Right atrium auricular region (tissue), 2 donors: Measurements from ENCODE around the gene NOTUM. TPM values are rescaled to one million over a fixed set of nuclear protein-coding genes. Genes with fewer than 3 reads are reported as not detected.

Experiments
- DNase-seq: peaks from one replicate; pipeline ENCODE4 v3.0.0-alpha.2; 2019; ENCODE audit warnings: low spot score
- H3K27ac ChIP-seq, 2 donors: fragments of 200-600 bp; sonication (generic); 1 replicate in 1 of 2; 2 replicates in 1 of 2; pipeline ENCODE4 v1.5.1; 2016 to 2019
- H3K27me3 ChIP-seq, 2 donors: fragments of 200-600 bp; sonication (generic); one replicate each; pipeline versions ENCODE4 v1.5.1 to v1.6.0; 2017 to 2019
- H3K36me3 ChIP-seq: fragments of 200-600 bp; sonication (generic); one replicate; pipeline ENCODE4 v1.5.1; 2016
- H3K4me1 ChIP-seq, 2 donors: fragments of 200-600 bp; sonication (generic); one replicate each; pipeline versions ENCODE4 v1.5.1 to v1.6.0; 2017 to 2019
- H3K4me3 ChIP-seq, 2 donors: fragments of 200-600 bp; sonication (generic); 1 replicate in 1 of 2; 2 replicates in 1 of 2; pipeline ENCODE4 v1.5.1; 2017 to 2019; ENCODE audit warnings: mild to moderate bottlenecking in 1 of 2, moderate library complexity in 1 of 2
- H3K9me3 ChIP-seq, 2 donors: fragments of 200-600 bp; sonication (generic); one replicate each; pipeline ENCODE4 v1.5.1; 2019
- CTCF ChIP-seq, 2 donors: fragments of 200-600 bp; sonication (generic); IDR thresholded peaks; one replicate each; pipeline ENCODE4 v1.5.1; 2019; ENCODE audit warnings: antibody characterized with exemption in 2 of 2
- total RNA-seq, 2 donors: library from RNA; depleted of rRNA; stranded (reverse); fragments of >200 nt; gene quantifications; one replicate each; pipeline ENCODE4 v1.1.0, GENCODE V29; 2016

Gene NOTUM
- total RNA-seq, 2 donors from 2014 or later: 0.35 TPM; not detected in 1

- H3K27ac ChIP-seq: no peak overlapping the region
- no peaks in the 10 kb centered on the region for H3K36me3 ChIP-seq
- peaks cover 0 to 13% of the 10 kb centered on the region in 2 donors for H3K4me1 ChIP-seq
- TF ChIP-seq CTCF (IDR thresholded peaks at IDR 0.05): no peak
- no peaks in the 10 kb centered on the region for H3K27me3 ChIP-seq
- DNase-seq: no peak
- no peak overlapping the region for H3K4me3 ChIP-seq
- peaks cover 0 to 7% of the 10 kb centered on the region in 2 donors for H3K9me3 ChIP-seq
Measured at GRCh38 chr17:81973432-81973831, 12.4 kb upstream of the NOTUM start.

- no peak for TF ChIP-seq CTCF (IDR thresholded peaks at IDR 0.05)
- Histone ChIP-seq H3K4me1 (peaks cover 0 to 19% of the 10 kb centered on the region in 2 donors), H3K27me3 (no peaks in the 10 kb centered on the region)
Measured at GRCh38 chr17:81968850-81969812, 8.1 kb upstream of the NOTUM start.

GRCh38 chr17:81968396-81968745, 7.4 kb upstream of the NOTUM start:
- DNase-seq: no peak
- H3K27ac ChIP-seq: no peak overlapping the region
- no peak overlapping the region for H3K4me3 ChIP-seq
- no peak for TF ChIP-seq CTCF (IDR thresholded peaks at IDR 0.05)
- peaks cover 0 to 19% of the 10 kb centered on the region in 2 donors for H3K4me1 ChIP-seq
- H3K27me3 ChIP-seq: no peaks in the 10 kb centered on the region
- peaks cover 0 to 2% of the 10 kb centered on the region in 2 donors for H3K9me3 ChIP-seq
- H3K36me3 ChIP-seq: no peaks in the 10 kb centered on the region

More at GRCh38 chr17:81968850-81969812, 8.1 kb upstream of the NOTUM start:
- peaks cover 0 to 7% of the 10 kb centered on the region in 2 donors for H3K9me3 ChIP-seq
- H3K4me3 ChIP-seq: no peak overlapping the region
- DNase-seq: no peak
- H3K27ac ChIP-seq: no peak overlapping the region
- no peaks in the 10 kb centered on the region for H3K36me3 ChIP-seq

GRCh38 chr17:81967533-81968395, 6.8 kb upstream of the NOTUM start:
- peaks cover 0 to 19% of the 10 kb centered on the region in 2 donors for H3K4me1 ChIP-seq
- no peak for TF ChIP-seq CTCF (IDR thresholded peaks at IDR 0.05)
- H3K36me3 ChIP-seq: no peaks in the 10 kb centered on the region
- DNase-seq: peak; percentile 76
- no peaks in the 10 kb centered on the region for H3K9me3 ChIP-seq
- H3K4me3 ChIP-seq: peak overlapping the region in 1 of 2 donors; percentile 28
- no peaks in the 10 kb centered on the region for H3K27me3 ChIP-seq
- no peak overlapping the region for H3K27ac ChIP-seq

GRCh38 chr17:81967244-81967532, 6.2 kb upstream of the NOTUM start:
- TF ChIP-seq CTCF (IDR thresholded peaks at IDR 0.05): no peak
- no peaks in the 10 kb centered on the region for H3K9me3 ChIP-seq
- no peak overlapping the region for H3K4me3 ChIP-seq
- H3K27me3 ChIP-seq: peaks cover 3 to 4% of the 10 kb centered on the region in 2 donors
- DNase-seq: no peak
- H3K36me3 ChIP-seq: no peaks in the 10 kb centered on the region
- peaks cover 0 to 19% of the 10 kb centered on the region in 2 donors for H3K4me1 ChIP-seq
- H3K27ac ChIP-seq: no peak overlapping the region
